HepG2 (cell line): ENCODE data around the gene VPS54. TPM values are rescaled to one million over a fixed set of nuclear protein-coding genes. Genes with fewer than 3 reads are reported as not detected.

Experiments used
- ARNT2 ChIP-seq: sonication (generic); formaldehyde crosslinking; IDR thresholded peaks from 2 replicates; pipeline ENCODE4 v1.8.0; 2022; ENCODE audit warnings: mild to moderate bottlenecking, low read depth, missing genetic modification reagents, moderate library complexity
- BRCA1 ChIP-seq: sonication (generic); formaldehyde crosslinking; IDR thresholded peaks from 2 replicates; pipeline ENCODE4 v1.4.0; 2020; ENCODE audit warnings: missing genetic modification reagents
- CBX2 ChIP-seq, 2 experiments: fragments of 200-600 bp in 1 of 2; sonication (generic); formaldehyde crosslinking in 1 of 2; IDR thresholded peaks; 2 replicates each; pipeline versions ENCODE4 v1.7.0 to v1.8.1; 2018 to 2022; ENCODE audit warnings: low read depth in 2 of 2, low read length in 1 of 2, mild to moderate bottlenecking in 1 of 2, missing genetic modification reagents in 1 of 2
- JDP2 ChIP-seq: sonication (generic); formaldehyde crosslinking; IDR thresholded peaks from 2 replicates; pipeline ENCODE4 v1.8.1; 2022; ENCODE audit warnings: missing genetic modification reagents, borderline replicate concordance
- KLF11 ChIP-seq: IDR thresholded peaks from 2 replicates; pipeline ENCODE4 v1.6.1; 2016; ENCODE audit warnings: missing compliant biosample characterization
- MAZ ChIP-seq, 2 experiments: sonication (generic) in 1 of 2; formaldehyde crosslinking in 1 of 2; IDR thresholded peaks; 2 replicates each; pipeline versions ENCODE4 v1.5.0 to v1.6.1; 2012 to 2020; ENCODE audit warnings: low read depth in 2 of 2, mild to moderate bottlenecking in 2 of 2, borderline replicate concordance in 1 of 2, improper control_type of control experiment in 1 of 2, low read length in 1 of 2, missing genetic modification reagents in 1 of 2, moderate library complexity in 1 of 2
- MYNN ChIP-seq: sonication (generic); formaldehyde crosslinking; IDR thresholded peaks from 2 replicates; pipeline ENCODE4 v1.4.0; 2020; ENCODE audit warnings: mild to moderate bottlenecking, low read depth, missing genetic modification reagents
- NFATC3 ChIP-seq: sonication (generic); formaldehyde crosslinking; IDR thresholded peaks from 2 replicates; pipeline ENCODE4 v1.5.1; 2020; ENCODE audit warnings: mild to moderate bottlenecking, missing genetic modification reagents
- POGZ ChIP-seq: sonication (generic); formaldehyde crosslinking; IDR thresholded peaks from 2 replicates; pipeline ENCODE4 v1.4.0; 2020; ENCODE audit warnings: mild to moderate bottlenecking, missing genetic modification reagents
- SAP130 ChIP-seq: IDR thresholded peaks from 2 replicates; pipeline ENCODE4 v1.6.1; 2016; ENCODE audit warnings: low read depth
- SIN3B ChIP-seq: fragments of 150-350 bp; IDR thresholded peaks from 2 replicates; pipeline ENCODE4 v1.6.1; 2014; ENCODE audit warnings: low read length
- SIX4 ChIP-seq: sonication (generic); formaldehyde crosslinking; IDR thresholded peaks from 2 replicates; pipeline ENCODE4 v1.4.0; 2020; ENCODE audit warnings: missing genetic modification reagents
- TARDBP ChIP-seq: sonication (generic); formaldehyde crosslinking; IDR thresholded peaks from 2 replicates; pipeline ENCODE4 v1.8.0; 2022; ENCODE audit warnings: mild to moderate bottlenecking, missing genetic modification reagents
- ZBTB42 ChIP-seq: sonication (generic); formaldehyde crosslinking; IDR thresholded peaks from 2 replicates; pipeline ENCODE4 v1.5.0; 2020; ENCODE audit warnings: mild to moderate bottlenecking, missing genetic modification reagents
- ZNF136 ChIP-seq: sonication (generic); formaldehyde crosslinking; IDR thresholded peaks from 2 replicates; pipeline ENCODE4 v1.8.1; 2022; ENCODE audit warnings: low read depth, mild to moderate bottlenecking, moderate library complexity, missing genetic modification reagents
- ZNF143 ChIP-seq: sonication (generic); formaldehyde crosslinking; IDR thresholded peaks from 2 replicates; pipeline ENCODE4 v1.4.0; 2020; ENCODE audit warnings: missing genetic modification reagents
- ZNF292 ChIP-seq: sonication (generic); formaldehyde crosslinking; IDR thresholded peaks from 2 replicates; pipeline ENCODE4 v1.8.1; 2022; ENCODE audit warnings: mild to moderate bottlenecking, low read depth, missing genetic modification reagents, borderline replicate concordance
- ZNF761 ChIP-seq: sonication (generic); formaldehyde crosslinking; conservative IDR thresholded peaks from 2 replicates; pipeline ENCODE4 v1.4.0; 2020; ENCODE audit warnings: mild to moderate bottlenecking, missing genetic modification reagents
- ZSCAN22 ChIP-seq: sonication (generic); formaldehyde crosslinking; IDR thresholded peaks from 2 replicates; pipeline ENCODE4 v1.4.0; 2020; ENCODE audit warnings: mild to moderate bottlenecking, missing genetic modification reagents
- polyA plus RNA-seq, 8 experiments: library from polyadenylated mRNA; depleted of rRNA in 3 of 8; stranded (reverse) in 7 of 8; unstranded in 1 of 8; fragments of >200 nt; fragmentation: Illumina TruSeq in 4 of 8; extraction: Trizol in 4 of 8; gene quantifications; 2 replicates each; pipeline versions ENCODE4 v1.2.1 to v1.2.3, GENCODE V29; 2011 to 2016; ENCODE audit warnings: low read depth in 4 of 8, missing spikeins in 1 of 8, mixed read lengths in 1 of 8; ENCODE audit not compliant: insufficient read depth in 1 of 8
- total RNA-seq, 5 experiments: library from RNA; depleted of rRNA; stranded (reverse); fragments of >200 nt; fragmentation: Illumina TruSeq; extraction: Trizol; gene quantifications; 2 replicates each; pipeline ENCODE4 v1.2.3, GENCODE V29; 2016; ENCODE audit warnings: low read depth in 1 of 5
- TF ChIP-seq, protein P1 (sequence below): sonication (generic); formaldehyde crosslinking; IDR thresholded peaks from 2 replicates; pipeline ENCODE4 v1.4.0; 2020; ENCODE audit warnings: missing genetic modification reagents
- TF ChIP-seq, protein P2 (sequence below), 2 experiments: sonication (generic) in 1 of 2; formaldehyde crosslinking in 1 of 2; IDR thresholded peaks; 2 replicates each; pipeline versions ENCODE4 v1.5.1 to v1.6.1; 2011 to 2020; ENCODE audit warnings: borderline replicate concordance in 1 of 2, low read depth in 1 of 2, low read length in 1 of 2, mild to moderate bottlenecking in 1 of 2, missing genetic modification reagents in 1 of 2, moderate library complexity in 1 of 2
- TF ChIP-seq, protein P3 (sequence below): sonication (generic); formaldehyde crosslinking; IDR thresholded peaks from 2 replicates; pipeline ENCODE4 v1.5.0; 2020; ENCODE audit warnings: missing genetic modification reagents
- TF ChIP-seq, protein P4 (sequence below): sonication (generic); formaldehyde crosslinking; IDR thresholded peaks from 2 replicates; pipeline ENCODE4 v1.5.0; 2020; ENCODE audit warnings: mild to moderate bottlenecking, missing genetic modification reagents

The VPS54 gene
- total and polyA plus RNA-seq, 2 of the 13 experiments (the other 11 are each of a cell fraction or from before 2014, with no cell fraction given): 64.7 to 77.5 TPM

DNA sequence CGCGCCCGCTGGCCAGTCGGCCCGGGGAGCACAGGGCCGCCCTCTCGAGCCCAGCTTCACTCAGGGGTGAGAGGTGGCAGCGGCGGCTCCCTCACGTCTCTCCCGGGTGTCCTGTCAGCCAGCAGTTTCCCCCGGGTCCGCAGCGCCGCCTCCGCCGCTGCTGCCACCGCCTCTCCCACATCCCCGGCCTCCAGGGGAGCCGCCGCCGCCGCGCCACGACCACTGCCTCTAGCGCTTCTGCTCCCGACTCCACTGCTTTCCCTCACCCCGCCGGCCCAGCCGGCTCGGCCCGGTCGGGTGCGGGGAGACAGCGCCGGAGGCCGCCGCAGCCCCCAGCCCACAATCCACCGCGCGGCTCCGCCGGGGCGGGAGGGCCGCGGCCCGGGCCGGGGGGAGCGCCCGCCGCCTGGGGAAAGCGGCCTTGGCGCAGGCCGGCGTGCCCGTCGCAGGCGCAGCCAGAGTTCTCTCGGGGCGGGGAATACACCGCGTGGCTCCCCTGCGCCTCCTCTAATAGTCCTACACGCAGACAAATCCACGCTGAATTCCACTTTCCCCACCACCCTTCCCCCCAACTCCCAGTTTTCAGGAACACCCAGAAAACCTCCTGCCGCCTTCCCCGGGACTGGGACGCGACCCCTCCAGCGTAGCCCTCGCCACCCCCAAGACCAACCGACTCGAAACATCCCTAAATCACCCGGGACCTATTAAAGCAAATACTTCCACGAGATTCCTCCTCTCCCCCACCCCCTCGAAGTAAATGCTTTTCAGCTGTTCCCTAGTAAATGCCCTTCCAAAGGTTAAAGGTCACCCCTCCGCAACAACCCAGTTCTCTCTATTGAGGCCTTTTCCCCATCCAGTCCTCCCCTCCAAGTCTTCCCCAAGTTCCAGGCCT lies at the start of gene VPS54 (continued):
- no peak for TF ChIP-seq SIX4 (CRISPR knock-in tag)
- no peak for TF ChIP-seq KLF11
- peak; percentile 82 for TF ChIP-seq ZNF143 (CRISPR knock-in tag)
- TF ChIP-seq, protein P1, sequence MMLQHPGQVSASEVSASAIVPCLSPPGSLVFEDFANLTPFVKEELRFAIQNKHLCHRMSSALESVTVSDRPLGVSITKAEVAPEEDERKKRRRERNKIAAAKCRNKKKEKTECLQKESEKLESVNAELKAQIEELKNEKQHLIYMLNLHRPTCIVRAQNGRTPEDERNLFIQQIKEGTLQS (CRISPR knock-in tag): peak; percentile 43; the same call in 1 of the 2 replicates
- TF ChIP-seq, protein P2, sequence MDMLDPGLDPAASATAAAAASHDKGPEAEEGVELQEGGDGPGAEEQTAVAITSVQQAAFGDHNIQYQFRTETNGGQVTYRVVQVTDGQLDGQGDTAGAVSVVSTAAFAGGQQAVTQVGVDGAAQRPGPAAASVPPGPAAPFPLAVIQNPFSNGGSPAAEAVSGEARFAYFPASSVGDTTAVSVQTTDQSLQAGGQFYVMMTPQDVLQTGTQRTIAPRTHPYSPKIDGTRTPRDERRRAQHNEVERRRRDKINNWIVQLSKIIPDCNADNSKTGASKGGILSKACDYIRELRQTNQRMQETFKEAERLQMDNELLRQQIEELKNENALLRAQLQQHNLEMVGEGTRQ (IDR thresholded peaks at IDR 0.05; ENCODE audit: low read depth, low read length): no peak
- TF ChIP-seq, protein P2 (CRISPR knock-in tag; IDR thresholded peaks at IDR 0.05; ENCODE audit: borderline replicate concordance): no peak; the same call in 1 of the 2 replicates
- no peak for TF ChIP-seq ZNF136
- no peak for TF ChIP-seq ARNT2 (CRISPR knock-in tag)
- TF ChIP-seq SAP130: peak; percentile 63
- peak; percentile 60; the same call in 1 of the 2 replicates for TF ChIP-seq ZBTB42 (CRISPR knock-in tag)
- TF ChIP-seq MAZ (IDR thresholded peaks at IDR 0.05; ENCODE audit: borderline replicate concordance, low read depth, low read length): no peak
- peak; percentile 58 for TF ChIP-seq MAZ (CRISPR knock-in tag; IDR thresholded peaks at IDR 0.05; ENCODE audit: low read depth)
- TF ChIP-seq ZSCAN22 (CRISPR knock-in tag): 0 out of 2 replicates have a peak, but pooled peaks have one; percentile 18
- TF ChIP-seq JDP2 (CRISPR knock-in tag): no peak; the same call in 1 of the 2 replicates
- 0 out of 2 replicates have a peak, but pooled peaks have one; percentile 45 for TF ChIP-seq ZNF761 (CRISPR knock-in tag)
- no peak for TF ChIP-seq SIN3B
- no peak for TF ChIP-seq MYNN
- no peak for TF ChIP-seq NFATC3 (CRISPR knock-in tag)
- no peak for TF ChIP-seq ZNF292 (CRISPR knock-in tag)
- peak; percentile 41 for TF ChIP-seq TARDBP (CRISPR knock-in tag)
- no peak for TF ChIP-seq CBX2 (IDR thresholded peaks at IDR 0.05; ENCODE audit: low read depth, low read length)
- TF ChIP-seq CBX2 (CRISPR knock-in tag; IDR thresholded peaks at IDR 0.05; ENCODE audit: low read depth): no peak
- TF ChIP-seq, protein P3, sequence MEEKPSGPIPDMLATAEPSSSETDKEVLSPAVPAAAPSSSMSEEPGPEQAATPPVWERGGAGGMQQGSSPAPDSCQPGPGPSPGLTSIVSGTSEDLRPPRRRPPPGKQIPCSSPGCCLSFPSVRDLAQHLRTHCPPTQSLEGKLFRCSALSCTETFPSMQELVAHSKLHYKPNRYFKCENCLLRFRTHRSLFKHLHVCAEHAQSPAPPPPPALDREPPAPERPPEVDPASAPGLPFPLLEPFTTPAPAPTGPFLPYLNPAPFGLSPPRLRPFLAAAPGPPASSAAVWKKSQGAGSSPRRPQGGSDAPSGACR (CRISPR knock-in tag): 0 out of 2 replicates have a peak, but pooled peaks have one; percentile 63
- TF ChIP-seq, protein P4, sequence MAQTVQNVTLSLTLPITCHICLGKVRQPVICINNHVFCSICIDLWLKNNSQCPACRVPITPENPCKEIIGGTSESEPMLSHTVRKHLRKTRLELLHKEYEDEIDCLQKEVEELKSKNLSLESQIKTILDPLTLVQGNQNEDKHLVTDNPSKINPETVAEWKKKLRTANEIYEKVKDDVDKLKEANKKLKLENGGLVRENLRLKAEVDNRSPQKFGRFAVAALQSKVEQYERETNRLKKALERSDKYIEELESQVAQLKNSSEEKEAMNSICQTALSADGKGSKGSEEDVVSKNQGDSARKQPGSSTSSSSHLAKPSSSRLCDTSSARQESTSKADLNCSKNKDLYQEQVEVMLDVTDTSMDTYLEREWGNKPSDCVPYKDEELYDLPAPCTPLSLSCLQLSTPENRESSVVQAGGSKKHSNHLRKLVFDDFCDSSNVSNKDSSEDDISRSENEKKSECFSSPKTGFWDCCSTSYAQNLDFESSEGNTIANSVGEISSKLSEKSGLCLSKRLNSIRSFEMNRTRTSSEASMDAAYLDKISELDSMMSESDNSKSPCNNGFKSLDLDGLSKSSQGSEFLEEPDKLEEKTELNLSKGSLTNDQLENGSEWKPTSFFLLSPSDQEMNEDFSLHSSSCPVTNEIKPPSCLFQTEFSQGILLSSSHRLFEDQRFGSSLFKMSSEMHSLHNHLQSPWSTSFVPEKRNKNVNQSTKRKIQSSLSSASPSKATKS: no peak
- no peak for TF ChIP-seq BRCA1
- no peak for TF ChIP-seq POGZ
